Kidney (tissue), 14 donors: ENCODE measurements around the gene WDR7. TPM values are rescaled to one million over a fixed set of nuclear protein-coding genes. Genes with fewer than 3 reads are reported as not detected.

Experiments
- DNase-seq, 5 donors: peaks; one replicate each; pipeline ENCODE4 v3.0.0-alpha.2; 2013 to 2020
- FAIRE-seq: peaks from 2 replicates; lab custom pipeline; 2012; peaks lifted over from hg19 to GRCh38; lab: Jason Lieb, UNC
- H3K27ac ChIP-seq, 2 donors: one replicate each; pipeline ENCODE4 v1.7.0; 2013; ENCODE audit warnings: low read depth in 2 of 2, low read length in 2 of 2, inconsistent platforms in 1 of 2
- H3K27me3 ChIP-seq: one replicate; pipeline ENCODE4 v1.7.1; 2013; ENCODE audit warnings: low read length, inconsistent platforms; ENCODE audit not compliant: control insufficient read depth, insufficient read depth
- H3K36me3 ChIP-seq, 3 donors: one replicate each; pipeline versions ENCODE4 v1.7.0 to v1.7.1; 2013; ENCODE audit warnings: low read length in 3 of 3, control low read depth in 1 of 3, inconsistent platforms in 1 of 3; ENCODE audit not compliant: insufficient read depth in 3 of 3, control insufficient read depth in 2 of 3
- H3K4me1 ChIP-seq, 3 donors: one replicate each; pipeline versions ENCODE4 v1.7.0 to v1.7.1; 2013; ENCODE audit warnings: low read length in 3 of 3, inconsistent platforms in 1 of 3, low read depth in 1 of 3; ENCODE audit not compliant: control insufficient read depth in 2 of 3, insufficient read depth in 2 of 3
- H3K4me3 ChIP-seq, 3 donors: one replicate each; pipeline versions ENCODE4 v1.7.0 to v1.8.1; 2013; ENCODE audit warnings: low read length in 3 of 3, control low read depth in 1 of 3, inconsistent platforms in 1 of 3
- H3K9ac ChIP-seq, 3 donors: one replicate each; pipeline versions ENCODE4 v1.7.0 to v1.7.1; 2013; ENCODE audit warnings: low read length in 3 of 3, control low read depth in 1 of 3, inconsistent platforms in 1 of 3
- H3K9me3 ChIP-seq, 3 donors: one replicate each; pipeline versions ENCODE4 v1.7.0 to v1.7.1; 2013; ENCODE audit warnings: low read length in 3 of 3, control low read depth in 1 of 3, inconsistent platforms in 1 of 3; ENCODE audit not compliant: control insufficient read depth in 2 of 3, insufficient read depth in 1 of 3
- CTCF ChIP-seq: IDR thresholded peaks from 3 replicates; pipeline ENCODE4 v1.5.1; 2012; ENCODE audit warnings: mild to moderate bottlenecking, moderate library complexity, borderline replicate concordance; ENCODE audit not compliant: insufficient read depth; ENCODE audit errors: extremely low read depth
- intact Hi-C: fragments of 100-400 bp; cut with DNase I; formaldehyde crosslinking; loops from one replicate; pipeline ENCODE4 v1.11.1; 2022
- polyA plus RNA-seq: library from polyadenylated mRNA; stranded (reverse); fragments of 350-450 nt; fragmentation: Illumina TruSeq; extraction: RNeasy Lipid Tissue Mini Kit (QIAGEN cat#74804); gene quantifications from one replicate; pipeline ENCODE4 v1.2.3, GENCODE V29; 2014; ENCODE audit warnings: low read depth, low replicate concordance; ENCODE audit not compliant: insufficient read depth
- total RNA-seq: library from RNA; stranded (reverse); fragmentation: NEBNext Ultra II Directional; extraction: Animal tissue kit (Norgen Biotek cat#: 25700); gene quantifications from one replicate; pipeline ENCODE4 v1.2.1, GENCODE V29; 2021
- donor health status: control.
- donor health status: control.
- donor health status: control.
- donor health status: control.
- donor health status: control.
- donor health status: DM: yes; HTN: yes; CAD: no.
- donor health status: Normal renal cell carcinoma (clear cell type).

The WDR7 gene
- total and polyA plus RNA-seq, 2 donors from 2014 or later = 7.3 to 34.4 TPM

- H3K4me3 ChIP-seq = no peak overlapping the region
- no peak for FAIRE-seq
- no peak overlapping the region for H3K9ac ChIP-seq
- H3K4me1 ChIP-seq = no peaks in the 10 kb centered on the region
- no peaks in the 10 kb centered on the region for H3K36me3 ChIP-seq
- TF ChIP-seq CTCF = no peak
- H3K27ac ChIP-seq = no peak overlapping the region
- no peak for DNase-seq
- intact Hi-C loops = no loop called here
- H3K9me3 ChIP-seq = no peaks in the 10 kb centered on the region
- H3K27me3 ChIP-seq = no peaks in the 10 kb centered on the region
Observed at GRCh38 chr18:57062844-57063243, 411.7 kb downstream of the WDR7 start.

DNA sequence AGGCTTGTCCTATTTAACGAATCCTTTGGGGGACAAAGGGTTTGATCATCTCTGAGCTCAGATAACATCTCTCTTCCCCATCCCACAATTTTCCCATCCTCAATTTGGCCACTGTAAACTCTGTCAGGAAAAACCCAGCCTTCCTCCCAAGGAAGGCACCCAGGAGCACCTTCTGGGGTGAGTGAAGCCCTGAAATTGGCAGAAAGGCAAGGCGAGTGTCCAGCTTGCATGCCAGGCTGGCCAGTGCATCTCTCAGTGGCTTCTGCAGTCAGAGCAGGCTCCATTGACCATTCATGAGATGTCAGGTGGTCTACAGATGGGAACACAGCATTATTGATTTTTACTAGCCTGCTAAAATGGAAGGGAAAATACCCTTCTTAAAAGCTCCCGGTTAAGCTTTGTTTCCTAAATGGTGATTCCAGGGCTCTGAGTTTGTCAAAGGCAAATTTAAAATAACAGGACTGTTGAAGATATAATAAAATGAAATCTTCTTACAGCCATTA, 412.5 kb downstream of the WDR7 start:
- intact Hi-C loops = no loop called here
- no peaks in the 10 kb centered on the region for H3K9me3 ChIP-seq
- DNase-seq = no peak
- no peak overlapping the region for H3K27ac ChIP-seq
- no peak overlapping the region for H3K9ac ChIP-seq
- H3K36me3 ChIP-seq = no peaks in the 10 kb centered on the region
- H3K27me3 ChIP-seq = no peaks in the 10 kb centered on the region
- TF ChIP-seq CTCF = no peak
- FAIRE-seq = no peak
- no peak overlapping the region for H3K4me3 ChIP-seq
- H3K4me1 ChIP-seq = no peaks in the 10 kb centered on the region

- H3K9me3 ChIP-seq = no peaks in the 10 kb centered on the region
- H3K9ac ChIP-seq = no peak overlapping the region
- TF ChIP-seq CTCF = no peak
- no peak for DNase-seq
- no peak overlapping the region for H3K27ac ChIP-seq
- H3K36me3 ChIP-seq = no peaks in the 10 kb centered on the region
- no peaks in the 10 kb centered on the region for H3K4me1 ChIP-seq
- H3K27me3 ChIP-seq = no peaks in the 10 kb centered on the region
- FAIRE-seq = no peak
- H3K4me3 ChIP-seq = no peak overlapping the region
- intact Hi-C loops = no loop called here
Observed at GRCh38 chr18:57073501-57074187, 422.5 kb downstream of the WDR7 start.
